Activated B cell treated with CpG ODN at 0.5 μM for 24 hours (primary cell): ENCODE data around the gene UBXN10. TPM values are rescaled to one million over a fixed set of nuclear protein-coding genes. Genes with fewer than 3 reads are reported as not detected.

ENCODE experiments used
- ATAC-seq: fragments of 200-7000 bp; cut with Tn5 transposase; one replicate; pipeline ENCODE4 v1.10.0; 2021; ENCODE audit warnings: low read depth, mild to moderate bottlenecking, moderate library complexity
- CTCF ChIA-PET: fragments of 350-600 bp; sonication (Branson Sonifier 250); formaldehyde crosslinking; loops from one replicate; lab custom pipeline; 2021; ENCODE audit warnings: antibody characterized with exemption; lab: Charles Lee
- POLR2A ChIA-PET: fragments of 350-600 bp; sonication (Branson Sonifier 250); formaldehyde crosslinking; loops from one replicate; lab custom pipeline; 2021; ENCODE audit warnings: antibody characterized with exemption; lab: Charles Lee
- DNase-seq: peaks from one replicate; pipeline ENCODE4 v3.0.0; 2022
- H3K27ac Mint-ChIP-seq: one replicate; pipeline ENCODE4 v1.8.0; 2020; ENCODE audit warnings: mixed read lengths
- H3K27me3 Mint-ChIP-seq: one replicate; pipeline ENCODE4 v1.8.0; 2021; ENCODE audit warnings: mixed read lengths
- H3K36me3 Mint-ChIP-seq: one replicate; pipeline ENCODE4 v1.8.0; 2021; ENCODE audit warnings: low read depth, mixed read lengths
- H3K4me1 Mint-ChIP-seq: one replicate; pipeline ENCODE4 v1.8.0; 2021; ENCODE audit warnings: mixed read lengths
- H3K4me3 Mint-ChIP-seq: one replicate; pipeline ENCODE4 v1.8.0; 2020; ENCODE audit warnings: mild to moderate bottlenecking, mixed read lengths
- H3K9me3 Mint-ChIP-seq: one replicate; pipeline ENCODE4 v1.8.0; 2020; ENCODE audit warnings: mixed read lengths
- intact Hi-C: fragments of 100-400 bp; cut with micrococcal nuclease; formaldehyde crosslinking; loops from one replicate; pipeline ENCODE4 v1.15.1; 2024
- total RNA-seq: library from RNA; stranded (reverse); gene quantifications from 2 replicates; pipeline ENCODE4 v1.2.3, GENCODE V29; 2022
- TF ChIP-seq, protein P1 (sequence below): fragments of 200-600 bp; IDR thresholded peaks from one replicate; pipeline ENCODE4 v1.8.0; 2022; ENCODE audit warnings: antibody characterized with exemption, mild to moderate bottlenecking

The UBXN10 gene
- total RNA-seq, 1 donor from 2014 or later, result 0.04 TPM

DNA sequence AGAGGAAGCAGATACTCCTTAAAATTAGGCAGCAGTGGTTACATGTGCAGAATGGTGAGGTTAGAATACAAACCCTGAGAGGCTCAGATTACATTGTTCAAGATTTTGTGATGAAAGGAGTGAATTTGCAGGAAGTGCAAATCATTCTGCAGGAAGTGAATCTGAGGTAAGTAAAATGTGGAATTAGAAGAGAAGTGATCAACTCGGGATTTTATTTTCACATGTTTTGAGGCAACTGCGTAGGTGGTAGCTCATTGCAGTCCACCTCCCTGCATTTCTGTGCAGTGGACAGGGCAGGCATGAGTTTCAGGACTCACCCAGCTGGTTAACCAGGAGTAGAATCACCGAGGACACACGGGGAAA lies 2.5 kb downstream of the UBXN10 start:
- Mint-ChIP-seq H3K36me3 (no peaks in the 10 kb centered on the region), H3K4me1 (peaks cover 17% of the 10 kb centered on the region), H3K27me3 (peaks cover 54% of the 10 kb centered on the region), H3K27ac (no peak overlapping the region), H3K9me3 (no peaks in the 10 kb centered on the region), H3K4me3 (no peak overlapping the region)
- no peak for DNase-seq
- TF ChIP-seq, protein P1, sequence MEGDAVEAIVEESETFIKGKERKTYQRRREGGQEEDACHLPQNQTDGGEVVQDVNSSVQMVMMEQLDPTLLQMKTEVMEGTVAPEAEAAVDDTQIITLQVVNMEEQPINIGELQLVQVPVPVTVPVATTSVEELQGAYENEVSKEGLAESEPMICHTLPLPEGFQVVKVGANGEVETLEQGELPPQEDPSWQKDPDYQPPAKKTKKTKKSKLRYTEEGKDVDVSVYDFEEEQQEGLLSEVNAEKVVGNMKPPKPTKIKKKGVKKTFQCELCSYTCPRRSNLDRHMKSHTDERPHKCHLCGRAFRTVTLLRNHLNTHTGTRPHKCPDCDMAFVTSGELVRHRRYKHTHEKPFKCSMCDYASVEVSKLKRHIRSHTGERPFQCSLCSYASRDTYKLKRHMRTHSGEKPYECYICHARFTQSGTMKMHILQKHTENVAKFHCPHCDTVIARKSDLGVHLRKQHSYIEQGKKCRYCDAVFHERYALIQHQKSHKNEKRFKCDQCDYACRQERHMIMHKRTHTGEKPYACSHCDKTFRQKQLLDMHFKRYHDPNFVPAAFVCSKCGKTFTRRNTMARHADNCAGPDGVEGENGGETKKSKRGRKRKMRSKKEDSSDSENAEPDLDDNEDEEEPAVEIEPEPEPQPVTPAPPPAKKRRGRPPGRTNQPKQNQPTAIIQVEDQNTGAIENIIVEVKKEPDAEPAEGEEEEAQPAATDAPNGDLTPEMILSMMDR, result no peak
- ChIA-PET POLR2A (no interaction called here), CTCF (interaction anchor here (1.1 to 1.5 kb wide), 2 partner anchors 35 to 270 kb away, joined by 3 to 4 read pairs; no protein-coding TSS in a partner anchor)
- intact Hi-C loops, result no loop called here
- ATAC-seq, result no peak

DNA sequence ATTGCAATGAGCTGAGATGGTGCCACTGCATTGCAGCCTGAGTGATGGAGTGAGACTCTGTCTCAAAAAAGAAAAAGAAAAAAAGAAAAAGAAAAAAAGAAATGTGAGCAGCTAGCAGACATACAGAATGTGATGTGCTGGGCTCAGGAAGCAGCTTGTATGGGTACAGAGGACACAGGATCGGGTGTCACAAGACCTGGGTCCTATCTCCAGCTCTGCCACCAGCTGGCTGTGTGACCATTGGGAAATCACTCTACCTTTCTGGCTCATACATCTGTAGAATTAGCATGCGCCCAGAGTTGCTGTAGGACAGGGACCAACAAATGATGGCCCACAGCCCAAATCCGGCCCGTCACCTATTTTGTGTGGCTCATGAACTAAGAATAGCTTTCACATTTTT lies 3.8 kb downstream of the UBXN10 start:
- Mint-ChIP-seq H3K36me3 (no peaks in the 10 kb centered on the region), H3K27me3 (peaks cover 49% of the 10 kb centered on the region), H3K4me1 (peaks cover 14% of the 10 kb centered on the region), H3K9me3 (no peaks in the 10 kb centered on the region), H3K27ac (no peak overlapping the region), H3K4me3 (no peak overlapping the region)
- TF ChIP-seq, protein P1, result no peak
- ChIA-PET CTCF (no interaction called here), POLR2A (no interaction called here)
- ATAC-seq (no peak), DNase-seq (no peak)
- intact Hi-C loops, result no loop called here

DNA sequence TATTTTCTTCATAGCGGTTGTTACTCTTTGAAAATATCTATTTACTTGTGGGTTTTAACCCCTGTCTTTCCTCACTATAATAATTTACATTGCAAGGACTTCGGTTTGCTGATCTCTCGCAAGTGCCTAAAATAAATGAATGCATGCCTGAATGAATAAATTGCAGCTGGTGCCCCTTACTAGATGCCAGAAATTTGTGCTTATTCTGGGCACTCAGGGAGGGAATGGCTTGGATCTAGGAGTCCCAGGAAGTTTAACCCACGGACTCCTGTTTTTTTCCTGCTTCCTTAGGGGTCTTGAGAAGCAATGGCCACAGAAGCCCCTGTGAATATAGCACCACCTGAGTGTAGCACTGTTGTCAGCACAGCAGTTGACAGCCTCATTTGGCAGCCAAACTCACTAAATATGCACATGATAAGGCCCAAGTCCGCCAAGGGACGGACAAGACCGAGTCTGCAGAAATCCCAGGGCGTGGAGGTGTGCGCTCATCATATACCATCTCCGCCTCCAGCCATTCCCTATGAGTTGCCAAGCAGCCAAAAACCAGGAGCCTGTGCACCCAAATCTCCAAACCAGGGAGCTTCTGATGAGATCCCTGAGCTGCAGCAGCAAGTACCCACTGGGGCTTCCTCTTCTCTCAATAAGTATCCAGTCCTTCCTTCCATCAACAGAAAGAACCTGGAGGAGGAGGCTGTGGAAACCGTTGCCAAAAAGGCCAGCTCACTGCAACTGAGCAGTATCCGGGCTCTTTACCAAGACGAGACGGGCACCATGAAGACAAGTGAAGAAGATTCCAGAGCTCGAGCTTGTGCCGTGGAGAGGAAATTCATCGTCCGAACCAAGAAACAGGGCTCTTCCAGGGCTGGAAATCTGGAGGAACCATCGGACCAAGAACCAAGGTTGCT lies 4.6 kb downstream of the UBXN10 start:
- TF ChIP-seq, protein P1, result no peak

DNA sequence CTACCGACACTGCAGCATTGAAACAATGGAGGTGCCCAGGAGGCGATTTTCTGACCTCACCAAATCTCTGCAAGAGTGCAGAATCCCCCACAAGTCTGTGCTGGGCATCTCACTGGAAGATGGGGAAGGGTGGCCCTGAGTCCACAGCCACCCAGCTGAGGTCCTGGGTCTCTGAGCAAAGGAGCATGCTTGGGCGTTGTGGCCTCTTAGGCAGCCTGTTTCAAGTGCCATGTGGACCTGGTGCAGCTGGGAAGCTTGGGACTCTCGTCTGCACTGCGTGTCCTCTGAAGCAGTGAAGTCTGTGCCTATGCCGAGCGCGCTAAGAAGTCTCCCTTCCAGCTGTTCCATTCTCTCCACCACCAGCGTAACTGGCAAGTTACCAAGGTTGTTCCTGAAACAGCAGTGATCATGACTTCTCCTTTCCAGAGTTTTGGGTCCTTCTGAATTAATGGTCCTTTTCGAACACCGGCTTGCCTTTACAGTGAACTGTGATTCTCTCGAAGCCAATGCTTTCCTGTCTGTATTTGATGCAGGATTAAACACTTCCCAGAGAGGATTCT lies 5.5 kb downstream of the UBXN10 start:
- Mint-ChIP-seq H3K27me3 (peaks cover 50% of the 10 kb centered on the region), H3K36me3 (no peaks in the 10 kb centered on the region), H3K4me3 (no peak overlapping the region), H3K27ac (no peak overlapping the region), H3K9me3 (no peaks in the 10 kb centered on the region), H3K4me1 (peaks cover 12% of the 10 kb centered on the region)
- intact Hi-C loops, result no loop called here
- DNase-seq (no peak), ATAC-seq (no peak)
- TF ChIP-seq, protein P1, result no peak
- ChIA-PET POLR2A (no interaction called here), CTCF (interaction anchor here (1.1 kb wide), 1 partner anchor 40 kb away, joined by 3 read pairs; no protein-coding TSS in a partner anchor)

More for the DNA sequence above, 4.6 kb downstream of the UBXN10 start:
- intact Hi-C loops, result no loop called here
- Mint-ChIP-seq H3K27ac (no peak overlapping the region), H3K4me3 (no peak overlapping the region), H3K36me3 (no peaks in the 10 kb centered on the region), H3K27me3 (peaks cover 50% of the 10 kb centered on the region), H3K9me3 (no peaks in the 10 kb centered on the region), H3K4me1 (peaks cover 14% of the 10 kb centered on the region)
- ChIA-PET POLR2A (no interaction called here), CTCF (no interaction called here)
- no peak for ATAC-seq
- DNase-seq, result no peak

DNA sequence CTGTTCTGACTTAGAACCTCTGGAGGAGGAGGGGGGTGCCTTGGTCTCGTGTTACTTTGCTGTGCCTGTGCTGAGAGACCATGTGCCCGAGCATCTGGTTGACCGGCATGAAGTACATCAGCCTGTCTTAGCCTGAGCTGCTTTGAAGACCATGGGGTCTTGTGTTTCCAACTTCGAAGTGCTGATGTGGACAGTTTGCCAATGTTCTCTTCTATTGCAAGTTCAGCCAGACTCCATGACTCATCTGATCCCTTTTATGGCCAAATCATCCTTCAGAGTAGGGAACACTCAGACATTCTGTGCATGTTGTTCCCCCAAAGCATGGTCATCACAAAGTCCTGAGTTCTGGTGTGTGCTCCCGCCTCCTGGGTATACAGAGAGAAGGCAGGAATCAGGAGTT lies 6.5 kb downstream of the UBXN10 start:
- ChIA-PET POLR2A (no interaction called here), CTCF (interaction anchor here (0.9 to 3.8 kb wide), 3 partner anchors 41 to 218 kb away, joined by 3 to 16 read pairs (median 3); no protein-coding TSS in a partner anchor)
- Mint-ChIP-seq H3K4me3 (no peak overlapping the region), H3K27ac (no peak overlapping the region), H3K36me3 (no peaks in the 10 kb centered on the region), H3K4me1 (peaks cover 7% of the 10 kb centered on the region), H3K27me3 (peaks cover 47% of the 10 kb centered on the region), H3K9me3 (no peaks in the 10 kb centered on the region)
- ATAC-seq (no peak), DNase-seq (no peak)
- intact Hi-C loops, result no loop called here
- TF ChIP-seq, protein P1, result no peak
